GM10266 (cell line): Measurements from ENCODE around the gene RANGRF.

Experiments used
- DNase-seq: peaks from one replicate; pipeline ENCODE4 v3.0.0; 2012; ENCODE audit errors: extremely low spot score
- CTCF ChIP-seq: IDR thresholded peaks from 2 replicates; pipeline ENCODE4 v1.5.1; 2012; ENCODE audit warnings: mild to moderate bottlenecking, low read depth; ENCODE audit not compliant: control insufficient read depth, insufficient read depth; ENCODE audit errors: missing control alignments

The RANGRF gene

DNA sequence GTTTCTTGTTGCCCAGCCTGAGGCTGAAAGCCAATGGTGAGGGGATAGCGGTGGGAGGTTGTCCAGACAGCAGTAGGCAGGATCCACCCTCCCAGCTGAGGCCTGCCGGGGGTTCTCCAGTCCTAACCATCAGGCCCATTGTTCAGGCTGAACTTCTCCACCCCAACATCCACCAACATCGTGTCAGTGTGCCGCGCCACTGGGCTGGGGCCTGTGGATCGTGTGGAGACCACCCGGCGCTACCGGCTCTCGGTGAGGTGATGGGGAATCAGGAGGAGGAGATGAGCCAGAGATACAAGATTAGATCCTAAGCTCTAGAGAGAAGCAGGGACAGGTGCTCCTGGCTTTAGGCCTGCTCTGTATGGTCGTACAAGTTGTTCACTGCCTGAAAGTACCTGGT, 33.6 kb upstream of the RANGRF start:
- DNase-seq, result no peak
- TF ChIP-seq CTCF, result no peak

DNA sequence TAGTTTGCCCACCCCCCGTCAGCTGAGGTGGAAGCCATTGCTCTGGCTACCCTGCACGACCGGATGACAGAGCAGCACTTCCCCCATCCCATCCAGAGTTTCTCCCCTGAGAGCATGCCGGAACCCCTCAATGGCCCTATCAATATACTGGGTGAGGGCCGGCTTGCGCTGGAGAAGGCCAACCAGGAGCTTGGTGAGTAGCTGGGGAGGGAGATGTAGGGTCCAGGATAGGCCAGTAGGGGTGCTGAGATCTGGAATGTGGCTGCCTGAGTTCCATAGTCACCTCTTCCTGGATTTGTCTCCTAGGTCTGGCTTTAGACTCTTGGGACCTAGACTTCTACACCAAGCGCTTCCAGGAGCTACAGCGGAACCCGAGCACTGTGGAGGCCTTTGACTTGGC, 33.0 kb upstream of the RANGRF start:
- no peak for DNase-seq
- no peak for TF ChIP-seq CTCF

GRCh38 chr17:8256291-8256690, 32.2 kb upstream of the RANGRF start:
- no peak for DNase-seq
- TF ChIP-seq CTCF, result no peak

DNA sequence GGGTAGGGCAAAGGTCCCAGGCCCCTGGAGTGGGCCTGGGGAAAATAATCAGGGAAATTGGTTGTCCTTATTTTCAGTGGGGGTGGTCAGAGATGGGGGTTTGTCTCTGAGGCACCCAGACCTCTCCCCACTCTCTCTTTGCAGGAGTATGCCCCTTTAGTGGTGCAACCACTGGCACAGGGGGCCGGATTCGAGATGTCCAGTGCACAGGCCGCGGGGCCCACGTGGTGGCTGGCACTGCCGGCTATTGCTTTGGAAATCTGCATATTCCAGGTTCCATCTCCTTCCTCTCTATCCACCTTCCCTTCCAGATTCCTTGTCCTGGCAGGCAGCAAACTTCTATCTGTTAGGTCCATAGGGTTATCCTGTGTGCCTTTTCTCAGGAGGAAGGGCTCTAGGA, 31.8 kb upstream of the RANGRF start:
- no peak for DNase-seq
- TF ChIP-seq CTCF, result no peak

GRCh38 chr17:8257801-8258200, 30.7 kb upstream of the RANGRF start:
- TF ChIP-seq CTCF, result no peak
- DNase-seq, result no peak

GRCh38 chr17:8264320-8264719, 24.1 kb upstream of the RANGRF start:
- no peak for DNase-seq
- no peak for TF ChIP-seq CTCF

DNA sequence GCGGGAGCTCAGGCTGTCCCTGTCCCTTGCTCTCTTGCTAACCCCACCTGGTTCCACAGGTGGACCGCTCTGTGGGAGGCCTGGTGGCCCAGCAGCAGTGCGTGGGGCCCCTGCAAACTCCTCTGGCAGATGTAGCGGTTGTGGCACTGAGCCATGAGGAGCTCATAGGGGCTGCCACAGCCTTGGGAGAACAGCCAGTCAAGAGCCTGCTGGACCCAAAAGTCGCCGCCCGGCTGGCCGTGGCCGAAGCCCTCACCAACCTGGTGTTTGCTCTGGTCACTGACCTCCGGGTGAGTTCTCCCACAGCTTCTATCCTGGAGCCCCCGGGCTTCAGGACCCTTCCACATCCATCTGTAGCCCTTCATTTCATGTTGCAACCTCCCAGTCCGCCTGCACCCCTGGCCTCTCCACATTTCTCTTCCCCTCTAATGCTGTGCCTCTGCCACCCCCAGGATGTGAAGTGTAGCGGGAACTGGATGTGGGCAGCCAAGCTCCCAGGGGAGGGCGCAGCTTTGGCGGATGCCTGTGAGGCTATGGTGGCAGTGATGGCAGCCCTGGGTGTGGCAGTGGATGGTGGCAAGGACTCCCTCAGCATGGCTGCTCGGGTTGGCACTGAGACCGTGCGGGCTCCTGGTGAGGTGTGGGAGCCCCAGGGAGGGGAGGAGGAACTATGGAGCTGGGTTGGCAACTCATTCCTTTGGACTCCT, 23.5 kb upstream of the RANGRF start:
- TF ChIP-seq CTCF, result no peak
- DNase-seq, result no peak
